ENCODE data around the gene NUP210. TPM values are rescaled to one million over a fixed set of nuclear protein-coding genes. Genes with fewer than 3 reads are reported as not detected.

NUP210 gene
- total RNA-seq, 1 donor: 63.0 TPM

GRCh38 chr3:13329746-13330145, 90.4 kb downstream of the NUP210 start:
- Histone ChIP-seq H3K4me1 (ENCODE audit: insufficient read depth, low read length) (peaks cover 17% of the 10 kb centered on the region), H3K27me3 (ENCODE audit: insufficient read depth, low read length) (no peaks in the 10 kb centered on the region), H3K4me3 (ENCODE audit: low read length) (no peak overlapping the region), H3K9me3 (ENCODE audit: low read depth, low read length) (no peaks in the 10 kb centered on the region)

- Histone ChIP-seq H3K9me3 (ENCODE audit: low read depth, low read length) (no peaks in the 10 kb centered on the region), H3K27me3 (ENCODE audit: insufficient read depth, low read length) (no peaks in the 10 kb centered on the region), H3K4me1 (ENCODE audit: insufficient read depth, low read length) (no peaks in the 10 kb centered on the region), H3K4me3 (ENCODE audit: low read length) (no peak overlapping the region)
Observed at GRCh38 chr3:13325892-13326443, 94.2 kb downstream of the NUP210 start.

- H3K4me3 ChIP-seq (ENCODE audit: low read length): no peak overlapping the region
- H3K27me3 ChIP-seq (ENCODE audit: insufficient read depth, low read length): no peaks in the 10 kb centered on the region
- H3K4me1 ChIP-seq (ENCODE audit: insufficient read depth, low read length): no peaks in the 10 kb centered on the region
Observed at GRCh38 chr3:13324835-13325501, 95.2 kb downstream of the NUP210 start.

GRCh38 chr3:13323822-13324221, 96.3 kb downstream of the NUP210 start:
- H3K4me1 ChIP-seq (ENCODE audit: insufficient read depth, low read length): no peaks in the 10 kb centered on the region
- H3K9me3 ChIP-seq (ENCODE audit: low read depth, low read length): no peaks in the 10 kb centered on the region

More at GRCh38 chr3:13324835-13325501, 95.2 kb downstream of the NUP210 start:
- no peaks in the 10 kb centered on the region for H3K9me3 ChIP-seq (ENCODE audit: low read depth, low read length)

GRCh38 chr3:13322324-13322723, 97.8 kb downstream of the NUP210 start:
- Histone ChIP-seq H3K9me3 (ENCODE audit: low read depth, low read length) (no peaks in the 10 kb centered on the region), H3K27me3 (ENCODE audit: insufficient read depth, low read length) (no peaks in the 10 kb centered on the region), H3K4me1 (ENCODE audit: insufficient read depth, low read length) (no peaks in the 10 kb centered on the region), H3K4me3 (ENCODE audit: low read length) (no peak overlapping the region)

More at GRCh38 chr3:13323822-13324221, 96.3 kb downstream of the NUP210 start:
- Histone ChIP-seq H3K27me3 (ENCODE audit: insufficient read depth, low read length) (no peaks in the 10 kb centered on the region), H3K4me3 (ENCODE audit: low read length) (no peak overlapping the region)

- Histone ChIP-seq H3K4me1 (ENCODE audit: insufficient read depth, low read length) (no peaks in the 10 kb centered on the region), H3K27me3 (ENCODE audit: insufficient read depth, low read length) (no peaks in the 10 kb centered on the region), H3K9me3 (ENCODE audit: low read depth, low read length) (no peaks in the 10 kb centered on the region), H3K4me3 (ENCODE audit: low read length) (no peak overlapping the region)
Observed at GRCh38 chr3:13319564-13320220, 100.4 kb downstream of the NUP210 start.

GRCh38 chr3:13318626-13319470, 101.3 kb downstream of the NUP210 start:
- no peaks in the 10 kb centered on the region for H3K9me3 ChIP-seq (ENCODE audit: low read depth, low read length)
- H3K4me3 ChIP-seq (ENCODE audit: low read length): no peak overlapping the region

GRCh38 chr3:13317596-13318320, 102.4 kb downstream of the NUP210 start:
- Histone ChIP-seq H3K4me3 (ENCODE audit: low read length) (no peak overlapping the region), H3K9me3 (ENCODE audit: low read depth, low read length) (no peaks in the 10 kb centered on the region), H3K4me1 (ENCODE audit: insufficient read depth, low read length) (no peaks in the 10 kb centered on the region), H3K27me3 (ENCODE audit: insufficient read depth, low read length) (no peaks in the 10 kb centered on the region)

More at GRCh38 chr3:13318626-13319470, 101.3 kb downstream of the NUP210 start:
- no peaks in the 10 kb centered on the region for H3K27me3 ChIP-seq (ENCODE audit: insufficient read depth, low read length)
- H3K4me1 ChIP-seq (ENCODE audit: insufficient read depth, low read length): no peaks in the 10 kb centered on the region

GRCh38 chr3:13316603-13317002, 103.5 kb downstream of the NUP210 start:
- H3K27me3 ChIP-seq (ENCODE audit: insufficient read depth, low read length): no peaks in the 10 kb centered on the region
- H3K4me3 ChIP-seq (ENCODE audit: low read length): no peak overlapping the region
- no peaks in the 10 kb centered on the region for H3K4me1 ChIP-seq (ENCODE audit: insufficient read depth, low read length)
- H3K9me3 ChIP-seq (ENCODE audit: low read depth, low read length): no peaks in the 10 kb centered on the region

GRCh38 chr3:13314877-13315276, 105.2 kb downstream of the NUP210 start:
- Histone ChIP-seq H3K4me1 (ENCODE audit: insufficient read depth, low read length) (no peaks in the 10 kb centered on the region), H3K27me3 (ENCODE audit: insufficient read depth, low read length) (no peaks in the 10 kb centered on the region), H3K9me3 (ENCODE audit: low read depth, low read length) (no peaks in the 10 kb centered on the region), H3K4me3 (ENCODE audit: low read length) (no peak overlapping the region)

GRCh38 chr3:13313813-13314212, 106.3 kb downstream of the NUP210 start:
- H3K27me3 ChIP-seq (ENCODE audit: insufficient read depth, low read length): no peaks in the 10 kb centered on the region
- no peaks in the 10 kb centered on the region for H3K9me3 ChIP-seq (ENCODE audit: low read depth, low read length)
- no peak overlapping the region for H3K4me3 ChIP-seq (ENCODE audit: low read length)
- no peaks in the 10 kb centered on the region for H3K4me1 ChIP-seq (ENCODE audit: insufficient read depth, low read length)

GRCh38 chr3:13309004-13309403, 111.1 kb downstream of the NUP210 start:
- Histone ChIP-seq H3K27me3 (ENCODE audit: insufficient read depth, low read length) (no peaks in the 10 kb centered on the region), H3K4me3 (ENCODE audit: low read length) (no peak overlapping the region), H3K4me1 (ENCODE audit: insufficient read depth, low read length) (no peaks in the 10 kb centered on the region), H3K9me3 (ENCODE audit: low read depth, low read length) (no peaks in the 10 kb centered on the region)

GRCh38 chr3:13308380-13308801, 111.7 kb downstream of the NUP210 start:
- no peaks in the 10 kb centered on the region for H3K27me3 ChIP-seq (ENCODE audit: insufficient read depth, low read length)
- no peaks in the 10 kb centered on the region for H3K4me1 ChIP-seq (ENCODE audit: insufficient read depth, low read length)
- H3K9me3 ChIP-seq (ENCODE audit: low read depth, low read length): no peaks in the 10 kb centered on the region
- no peak overlapping the region for H3K4me3 ChIP-seq (ENCODE audit: low read length)

GRCh38 chr3:13307041-13307440, 113.1 kb downstream of the NUP210 start:
- no peaks in the 10 kb centered on the region for H3K27me3 ChIP-seq (ENCODE audit: insufficient read depth, low read length)
- no peaks in the 10 kb centered on the region for H3K9me3 ChIP-seq (ENCODE audit: low read depth, low read length)
- H3K4me1 ChIP-seq (ENCODE audit: insufficient read depth, low read length): no peaks in the 10 kb centered on the region
- no peak overlapping the region for H3K4me3 ChIP-seq (ENCODE audit: low read length)

Data from mononuclear cell (primary cell).